Parathyroid adenoma (tissue), 2 donors: ENCODE data around the gene SIGLEC14.

ENCODE experiments used
- H2AFZ ChIP-seq: fragments of 300-600 bp; sonication (generic); one replicate; pipeline ENCODE4 v1.7.0; 2017; ENCODE audit warnings: antibody characterized with exemption, mild to moderate bottlenecking
- H3K27ac ChIP-seq: fragments of 300-600 bp; sonication (generic); one replicate; pipeline ENCODE4 v1.7.0; 2017
- H3K27me3 ChIP-seq: fragments of 300-600 bp; sonication (generic); one replicate; pipeline ENCODE4 v1.7.0; 2017; ENCODE audit warnings: low read length; ENCODE audit not compliant: control insufficient read depth, insufficient read depth
- H3K36me3 ChIP-seq: fragments of 300-600 bp; sonication (generic); one replicate; pipeline ENCODE4 v1.7.0; 2017; ENCODE audit warnings: low read length; ENCODE audit not compliant: control insufficient read depth, insufficient read depth
- H3K4me1 ChIP-seq: fragments of 300-600 bp; sonication (generic); one replicate; pipeline ENCODE4 v1.7.0; 2017; ENCODE audit warnings: control low read depth
- H3K4me2 ChIP-seq: fragments of 300-600 bp; sonication (generic); one replicate; pipeline ENCODE4 v1.7.0; 2017; ENCODE audit warnings: low read length
- H3K4me3 ChIP-seq: fragments of 300-600 bp; sonication (generic); one replicate; pipeline ENCODE4 v1.7.0; 2017; ENCODE audit warnings: low read depth, low read length
- H3K79me2 ChIP-seq: fragments of 300-600 bp; sonication (generic); one replicate; pipeline ENCODE4 v1.7.0; 2017; ENCODE audit warnings: control low read depth
- H3K9ac ChIP-seq: fragments of 300-600 bp; sonication (generic); one replicate; pipeline ENCODE4 v1.7.0; 2017; ENCODE audit warnings: mild to moderate bottlenecking
- H3K9me3 ChIP-seq: fragments of 300-600 bp; sonication (generic); one replicate; pipeline ENCODE4 v1.7.0; 2017; ENCODE audit warnings: low read length; ENCODE audit not compliant: control insufficient read depth
- CTCF ChIP-seq: fragments of 300-600 bp; sonication (generic); IDR thresholded peaks from one replicate; pipeline ENCODE4 v1.7.0; 2017; ENCODE audit warnings: antibody characterized with exemption, mild to moderate bottlenecking
- donor health status: primary hyperparathyroidism.

The SIGLEC14 gene

GRCh38 chr19:51654783-51655182 is 8.2 kb upstream of the SIGLEC14 start:
- H3K36me3 ChIP-seq, result no peaks in the 10 kb centered on the region
- no peak overlapping the region for H3K4me2 ChIP-seq
- no peak overlapping the region for H3K9ac ChIP-seq
- H3K27ac ChIP-seq, result no peak overlapping the region
- H3K4me1 ChIP-seq, result peaks cover 3% of the 10 kb centered on the region
- H3K4me3 ChIP-seq, result no peak overlapping the region
- H2AFZ ChIP-seq, result peak overlapping the region; percentile 13
- no peaks in the 10 kb centered on the region for H3K9me3 ChIP-seq
- H3K79me2 ChIP-seq, result no peaks in the 10 kb centered on the region
- H3K27me3 ChIP-seq, result no peaks in the 10 kb centered on the region
- no peak for TF ChIP-seq CTCF

GRCh38 chr19:51653162-51653561 is 6.5 kb upstream of the SIGLEC14 start:
- no peaks in the 10 kb centered on the region for H3K36me3 ChIP-seq
- H3K27ac ChIP-seq, result no peak overlapping the region
- no peak for TF ChIP-seq CTCF
- peaks cover 3% of the 10 kb centered on the region for H3K4me1 ChIP-seq
- no peak overlapping the region for H3K4me3 ChIP-seq
- no peak overlapping the region for H3K9ac ChIP-seq
- no peaks in the 10 kb centered on the region for H3K9me3 ChIP-seq
- H3K79me2 ChIP-seq, result no peaks in the 10 kb centered on the region
- H3K27me3 ChIP-seq, result no peaks in the 10 kb centered on the region
- no peak overlapping the region for H2AFZ ChIP-seq
- no peak overlapping the region for H3K4me2 ChIP-seq

GRCh38 chr19:51652266-51652665 is 5.6 kb upstream of the SIGLEC14 start:
- Histone ChIP-seq H3K4me2 (no peak overlapping the region), H3K4me3 (no peak overlapping the region), H3K79me2 (no peaks in the 10 kb centered on the region), H3K27me3 (no peaks in the 10 kb centered on the region), H3K9me3 (no peaks in the 10 kb centered on the region), H3K4me1 (peaks cover 2% of the 10 kb centered on the region), H2AFZ (no peak overlapping the region), H3K27ac (no peak overlapping the region), H3K9ac (no peak overlapping the region), H3K36me3 (no peaks in the 10 kb centered on the region)
- TF ChIP-seq CTCF, result no peak

- H3K79me2 ChIP-seq, result no peaks in the 10 kb centered on the region
- no peaks in the 10 kb centered on the region for H3K27me3 ChIP-seq
- H3K4me1 ChIP-seq, result no peaks in the 10 kb centered on the region
- no peaks in the 10 kb centered on the region for H3K36me3 ChIP-seq
- no peak for TF ChIP-seq CTCF
- no peak overlapping the region for H3K4me3 ChIP-seq
- H3K4me2 ChIP-seq, result no peak overlapping the region
- no peak overlapping the region for H3K27ac ChIP-seq
- no peak overlapping the region for H3K9ac ChIP-seq
- no peak overlapping the region for H2AFZ ChIP-seq
- no peaks in the 10 kb centered on the region for H3K9me3 ChIP-seq
These were observed 4.7 kb upstream of the SIGLEC14 start for GRCh38 chr19:51651216-51651846.

- H2AFZ ChIP-seq, result no peak overlapping the region
- no peak overlapping the region for H3K4me3 ChIP-seq
- no peak for TF ChIP-seq CTCF
- no peak overlapping the region for H3K27ac ChIP-seq
- H3K9ac ChIP-seq, result no peak overlapping the region
- H3K79me2 ChIP-seq, result no peaks in the 10 kb centered on the region
- H3K27me3 ChIP-seq, result no peaks in the 10 kb centered on the region
- no peaks in the 10 kb centered on the region for H3K36me3 ChIP-seq
- peaks cover 22% of the 10 kb centered on the region for H3K4me1 ChIP-seq
- no peaks in the 10 kb centered on the region for H3K9me3 ChIP-seq
- H3K4me2 ChIP-seq, result no peak overlapping the region
These were observed 693 bp upstream of the SIGLEC14 start for GRCh38 chr19:51647318-51647717.
